HUES6 (cell line): ENCODE results near the gene MKI67.

Experiments
- H3K27ac ChIP-seq: 2 replicates; pipeline ENCODE4 v1.7.0; 2013; ENCODE audit warnings: low read depth, mild to moderate bottlenecking, low read length, inconsistent platforms
- H3K27me3 ChIP-seq: 2 replicates; pipeline ENCODE4 v1.6.1; 2013; ENCODE audit warnings: low read length; ENCODE audit not compliant: control insufficient read depth, insufficient read depth
- H3K36me3 ChIP-seq: 2 replicates; pipeline ENCODE4 v1.6.1; 2013; ENCODE audit warnings: low read length; ENCODE audit not compliant: control insufficient read depth, insufficient read depth
- H3K4me1 ChIP-seq: 2 replicates; pipeline ENCODE4 v1.6.1; 2013; ENCODE audit warnings: low read length; ENCODE audit not compliant: control insufficient read depth, insufficient read depth
- H3K4me3 ChIP-seq: 2 replicates; pipeline ENCODE4 v1.5.1; 2013; ENCODE audit warnings: low read depth, low read length
- H3K9ac ChIP-seq: one replicate; pipeline ENCODE4 v1.6.1; 2013; ENCODE audit warnings: mild to moderate bottlenecking, low read length
- H3K9me3 ChIP-seq: 2 replicates; pipeline ENCODE4 v1.6.1; 2013; ENCODE audit warnings: low read depth, low read length; ENCODE audit not compliant: control insufficient read depth, insufficient read depth

The MKI67 gene

GRCh38 chr10:128056303-128057050 lies 69.7 kb downstream of the MKI67 start:
- Histone ChIP-seq H3K9ac (no peak overlapping the region), H3K4me1 (no peaks in the 10 kb centered on the region), H3K9me3 (no peaks in the 10 kb centered on the region), H3K36me3 (no peaks in the 10 kb centered on the region), H3K27me3 (no peaks in the 10 kb centered on the region), H3K27ac (no peak overlapping the region), H3K4me3 (no peak overlapping the region)

- H3K9ac ChIP-seq: no peak overlapping the region
- no peak overlapping the region for H3K27ac ChIP-seq
- H3K36me3 ChIP-seq: no peaks in the 10 kb centered on the region
- H3K27me3 ChIP-seq: no peaks in the 10 kb centered on the region
- no peak overlapping the region for H3K4me3 ChIP-seq
- no peaks in the 10 kb centered on the region for H3K9me3 ChIP-seq
- no peaks in the 10 kb centered on the region for H3K4me1 ChIP-seq
Measured at GRCh38 chr10:128055061-128055868, 71.0 kb downstream of the MKI67 start.

- no peak overlapping the region for H3K4me3 ChIP-seq
- H3K4me1 ChIP-seq: no peaks in the 10 kb centered on the region
- no peaks in the 10 kb centered on the region for H3K36me3 ChIP-seq
- no peak overlapping the region for H3K9ac ChIP-seq
- no peak overlapping the region for H3K27ac ChIP-seq
- no peaks in the 10 kb centered on the region for H3K27me3 ChIP-seq
- no peaks in the 10 kb centered on the region for H3K9me3 ChIP-seq
Measured at GRCh38 chr10:128054163-128054970, 71.9 kb downstream of the MKI67 start.

- no peaks in the 10 kb centered on the region for H3K27me3 ChIP-seq
- H3K4me1 ChIP-seq: no peaks in the 10 kb centered on the region; the same call in 1 of the 2 replicates
- no peaks in the 10 kb centered on the region for H3K36me3 ChIP-seq
- no peak overlapping the region for H3K27ac ChIP-seq
- no peaks in the 10 kb centered on the region for H3K9me3 ChIP-seq
- no peak overlapping the region for H3K9ac ChIP-seq
- no peak overlapping the region for H3K4me3 ChIP-seq
Measured at GRCh38 chr10:128053356-128053755, 72.9 kb downstream of the MKI67 start.

- Histone ChIP-seq H3K9me3 (no peaks in the 10 kb centered on the region), H3K36me3 (no peaks in the 10 kb centered on the region), H3K27ac (no peak overlapping the region), H3K9ac (no peak overlapping the region), H3K4me3 (no peak overlapping the region), H3K4me1 (peaks cover under 1% of the 10 kb centered on the region; the same call in 1 of the 2 replicates), H3K27me3 (no peaks in the 10 kb centered on the region)
Measured at GRCh38 chr10:128052696-128053095, 73.5 kb downstream of the MKI67 start.

GRCh38 chr10:128051548-128051947 lies 74.7 kb downstream of the MKI67 start:
- Histone ChIP-seq H3K4me1 (peaks cover 9% of the 10 kb centered on the region; the same call in 1 of the 2 replicates), H3K27ac (no peak overlapping the region), H3K4me3 (no peak overlapping the region), H3K27me3 (peaks cover 4% of the 10 kb centered on the region; the same call in 1 of the 2 replicates), H3K9me3 (no peaks in the 10 kb centered on the region), H3K36me3 (no peaks in the 10 kb centered on the region), H3K9ac (no peak overlapping the region)

- no peak overlapping the region for H3K9ac ChIP-seq
Measured at GRCh38 chr10:128050936-128051335, 75.3 kb downstream of the MKI67 start.

GRCh38 chr10:128050121-128050516 lies 76.1 kb downstream of the MKI67 start:
- H3K4me1 ChIP-seq: peaks cover 9% of the 10 kb centered on the region; the same call in 1 of the 2 replicates

More at GRCh38 chr10:128050936-128051335, 75.3 kb downstream of the MKI67 start:
- Histone ChIP-seq H3K36me3 (no peaks in the 10 kb centered on the region), H3K4me1 (peaks cover 9% of the 10 kb centered on the region; the same call in 1 of the 2 replicates), H3K27me3 (peaks cover 10% of the 10 kb centered on the region; the same call in 1 of the 2 replicates), H3K9me3 (no peaks in the 10 kb centered on the region), H3K4me3 (no peak overlapping the region), H3K27ac (no peak overlapping the region)

GRCh38 chr10:128049226-128050120 lies 76.8 kb downstream of the MKI67 start:
- no peaks in the 10 kb centered on the region for H3K9me3 ChIP-seq
- H3K27me3 ChIP-seq: peaks cover 24% of the 10 kb centered on the region; the same call in 1 of the 2 replicates
- H3K36me3 ChIP-seq: no peaks in the 10 kb centered on the region
- no peak overlapping the region for H3K27ac ChIP-seq
- no peak overlapping the region for H3K4me3 ChIP-seq
- H3K9ac ChIP-seq: no peak overlapping the region
- peaks cover 9% of the 10 kb centered on the region; the same call in 1 of the 2 replicates for H3K4me1 ChIP-seq

More at GRCh38 chr10:128050121-128050516, 76.1 kb downstream of the MKI67 start:
- Histone ChIP-seq H3K27me3 (peaks cover 18% of the 10 kb centered on the region; the same call in 1 of the 2 replicates), H3K9ac (no peak overlapping the region), H3K36me3 (no peaks in the 10 kb centered on the region), H3K9me3 (no peaks in the 10 kb centered on the region), H3K27ac (no peak overlapping the region), H3K4me3 (no peak overlapping the region)

- Histone ChIP-seq H3K4me3 (no peak overlapping the region), H3K9me3 (no peaks in the 10 kb centered on the region), H3K27ac (no peak overlapping the region), H3K36me3 (no peaks in the 10 kb centered on the region), H3K4me1 (peaks cover 9% of the 10 kb centered on the region; the same call in 1 of the 2 replicates), H3K9ac (no peak overlapping the region), H3K27me3 (peaks cover 30% of the 10 kb centered on the region; the same call in 1 of the 2 replicates)
Measured at GRCh38 chr10:128048819-128049210, 77.4 kb downstream of the MKI67 start.
